DMS53 treated with DMSO at 0.1 percent for 48 hours (cell line): ENCODE data around the gene LYSET.
"Not testable (repeated sequence)": the region's sequence is repeated elsewhere in the genome, so short reads cannot be mapped to it uniquely, and the experiment has no call there.

Source experiments
- DNase-seq: peaks from one replicate; lab custom pipeline; 2025; ENCODE audit not compliant: unreplicated experiment; lab: John Stamatoyannopoulos, UW

LYSET gene

GRCh38 chr14:93184391-93185348 is at the start of gene LYSET, which contains the start of gene MOAP1:
Gene LYSET, plus strand, starts transcription at chr14:93185317. Its CDS starts 89 bp downstream, at chr14:93185406.
Gene MOAP1, minus strand, starts transcription at chr14:93184897. Its CDS starts 655 bp downstream, at chr14:93184242.
- DNase-seq = peak; percentile 37

- peak; percentile 7 for DNase-seq
Observed at GRCh38 chr14:93135399-93135798, 49.7 kb upstream of the LYSET start.

- DNase-seq = no peak
Observed at GRCh38 chr14:93136009-93136408, 49.1 kb upstream of the LYSET start.

GRCh38 chr14:93136508-93136907 is 48.6 kb upstream of the LYSET start:
- not testable (repeated sequence) for DNase-seq

- DNase-seq = peak; percentile 25
Observed at GRCh38 chr14:93137864-93138263, 47.3 kb upstream of the LYSET start.

GRCh38 chr14:93142854-93143652 is 42.1 kb upstream of the LYSET start:
- DNase-seq = no peak

- no peak for DNase-seq
Observed at GRCh38 chr14:93146119-93146518, 39.0 kb upstream of the LYSET start.

- DNase-seq = no peak
Observed at GRCh38 chr14:93148979-93149378, 36.1 kb upstream of the LYSET start.

GRCh38 chr14:93150227-93151208 is 34.6 kb upstream of the LYSET start:
- peak; percentile 57 for DNase-seq

- no peak for DNase-seq
Observed at GRCh38 chr14:93153121-93153520, 32.0 kb upstream of the LYSET start.

GRCh38 chr14:93155667-93156066 is 29.4 kb upstream of the LYSET start:
- no peak for DNase-seq

- no peak for DNase-seq
Observed at GRCh38 chr14:93156693-93157369, 28.3 kb upstream of the LYSET start.

- DNase-seq = not testable (repeated sequence)
Observed at GRCh38 chr14:93158349-93158748, 26.8 kb upstream of the LYSET start.

GRCh38 chr14:93159625-93160352 is 25.3 kb upstream of the LYSET start:
- not testable (repeated sequence) for DNase-seq

- DNase-seq = no peak
Observed at GRCh38 chr14:93160353-93160801, 24.7 kb upstream of the LYSET start.

- no peak for DNase-seq
Observed at GRCh38 chr14:93161411-93161940, 23.6 kb upstream of the LYSET start.

GRCh38 chr14:93163564-93163963 is 21.6 kb upstream of the LYSET start:
- no peak for DNase-seq

GRCh38 chr14:93165271-93166265 is 19.5 kb upstream of the LYSET start:
- not testable (repeated sequence) for DNase-seq
